ENCODE measurements around the gene CAPN3.

- TF ChIP-seq CTCF (IDR thresholded peaks at IDR 0.05; ENCODE audit: low read depth, low read length) (no peak), EZH2phosphoT487 (IDR thresholded peaks at IDR 0.05; ENCODE audit: low read depth) (no peak)
Measured at GRCh38 chr15:42314818-42315217, 44.5 kb upstream of the CAPN3 start.
